ENCODE results near the gene ELK4.

The ELK4 gene

DNA sequence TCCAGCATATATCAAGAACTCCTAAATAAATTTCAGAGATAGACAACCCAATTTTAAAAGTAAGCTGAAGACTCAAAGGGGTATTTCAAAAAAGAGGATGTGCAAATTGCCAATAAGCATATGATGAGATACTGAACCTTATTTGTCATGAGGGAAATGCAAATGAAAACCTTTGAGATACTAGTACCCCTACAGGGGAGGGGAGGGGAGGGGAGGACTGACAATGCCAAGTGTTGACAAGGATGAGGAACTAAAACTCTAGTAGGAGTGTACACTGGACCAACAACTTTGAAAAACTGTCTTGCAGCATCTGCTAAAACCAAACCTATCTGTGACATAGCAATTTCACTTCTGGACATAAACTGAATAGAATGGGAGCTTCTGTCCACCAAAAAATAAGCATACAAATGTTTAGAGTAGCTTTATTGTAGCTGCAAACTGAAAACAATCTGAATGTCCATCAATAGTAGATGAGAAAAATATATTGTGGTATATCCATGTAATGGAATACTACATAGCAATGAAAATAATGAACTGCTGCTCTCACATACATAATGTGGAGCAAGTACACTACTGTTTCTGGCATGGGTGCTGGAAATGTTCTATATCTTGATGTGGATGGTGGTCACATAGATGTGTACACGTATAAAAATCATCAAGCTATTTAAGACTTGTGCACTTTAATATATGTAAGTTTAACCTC lies 70.2 kb downstream of the ELK4 start:
- DNase-seq (ENCODE audit: low read depth in 2 of 2) = no peak
- TF ChIP-seq, protein P1, sequence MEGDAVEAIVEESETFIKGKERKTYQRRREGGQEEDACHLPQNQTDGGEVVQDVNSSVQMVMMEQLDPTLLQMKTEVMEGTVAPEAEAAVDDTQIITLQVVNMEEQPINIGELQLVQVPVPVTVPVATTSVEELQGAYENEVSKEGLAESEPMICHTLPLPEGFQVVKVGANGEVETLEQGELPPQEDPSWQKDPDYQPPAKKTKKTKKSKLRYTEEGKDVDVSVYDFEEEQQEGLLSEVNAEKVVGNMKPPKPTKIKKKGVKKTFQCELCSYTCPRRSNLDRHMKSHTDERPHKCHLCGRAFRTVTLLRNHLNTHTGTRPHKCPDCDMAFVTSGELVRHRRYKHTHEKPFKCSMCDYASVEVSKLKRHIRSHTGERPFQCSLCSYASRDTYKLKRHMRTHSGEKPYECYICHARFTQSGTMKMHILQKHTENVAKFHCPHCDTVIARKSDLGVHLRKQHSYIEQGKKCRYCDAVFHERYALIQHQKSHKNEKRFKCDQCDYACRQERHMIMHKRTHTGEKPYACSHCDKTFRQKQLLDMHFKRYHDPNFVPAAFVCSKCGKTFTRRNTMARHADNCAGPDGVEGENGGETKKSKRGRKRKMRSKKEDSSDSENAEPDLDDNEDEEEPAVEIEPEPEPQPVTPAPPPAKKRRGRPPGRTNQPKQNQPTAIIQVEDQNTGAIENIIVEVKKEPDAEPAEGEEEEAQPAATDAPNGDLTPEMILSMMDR (IDR thresholded peaks at IDR 0.05; ENCODE audit: low read depth, low read length) = no peak
- no peak overlapping the region for H3K4me3 ChIP-seq (replicated peaks in 1 of 2; ENCODE audit: low read depth in 2 of 2, low read length in 2 of 2)

All from cardiac fibroblast (primary cell).